ENCODE measurements around the gene NDFIP1.

Gene NDFIP1

GRCh38 chr5:142095035-142095434 lies 13.5 kb upstream of the NDFIP1 start:
- DNase-seq = no peak

- no peak for DNase-seq
Measured at GRCh38 chr5:142095651-142096330, 12.8 kb upstream of the NDFIP1 start.

- no peak for DNase-seq
Measured at GRCh38 chr5:142096382-142096781, 12.2 kb upstream of the NDFIP1 start.

GRCh38 chr5:142097681-142098080 lies 10.9 kb upstream of the NDFIP1 start:
- DNase-seq = no peak

- no peak for DNase-seq
Measured at GRCh38 chr5:142098275-142098674, 10.3 kb upstream of the NDFIP1 start.

- DNase-seq = no peak
Measured at GRCh38 chr5:142098931-142099330, 9.6 kb upstream of the NDFIP1 start.

- no peak for DNase-seq
Measured at GRCh38 chr5:142100307-142100706, 8.3 kb upstream of the NDFIP1 start.

GRCh38 chr5:142102980-142103740 lies 5.4 kb upstream of the NDFIP1 start:
- DNase-seq = no peak

GRCh38 chr5:142104491-142104890 lies 4.1 kb upstream of the NDFIP1 start:
- DNase-seq = no peak

GRCh38 chr5:142106061-142106460 lies 2.5 kb upstream of the NDFIP1 start:
- DNase-seq = no peak

GRCh38 chr5:142107036-142107735 lies 1.4 kb upstream of the NDFIP1 start:
- no peak for DNase-seq

- no peak for DNase-seq
Measured at GRCh38 chr5:142107736-142108431, 695 bp upstream of the NDFIP1 start.

- no peak for DNase-seq
Measured at GRCh38 chr5:142109331-142110045, 909 bp downstream of the NDFIP1 start.

GRCh38 chr5:142110046-142110531 lies 1.5 kb downstream of the NDFIP1 start:
- DNase-seq = no peak

- DNase-seq = no peak
Measured at GRCh38 chr5:142110988-142111687, 2.6 kb downstream of the NDFIP1 start.

GRCh38 chr5:142114687-142115086 lies 6.1 kb downstream of the NDFIP1 start:
- no peak for DNase-seq

- DNase-seq = no peak
Measured at GRCh38 chr5:142115937-142116614, 7.5 kb downstream of the NDFIP1 start.

- DNase-seq = no peak
Measured at GRCh38 chr5:142117579-142118151, 9.1 kb downstream of the NDFIP1 start.

- DNase-seq = no peak
Measured at GRCh38 chr5:142118155-142118686, 9.6 kb downstream of the NDFIP1 start.

GRCh38 chr5:142119051-142119625 lies 10.6 kb downstream of the NDFIP1 start:
- no peak for DNase-seq

Measured in NCI-H1105 (cell line).